ENCODE measurements around the gene WSCD2.

Gene WSCD2

DNA sequence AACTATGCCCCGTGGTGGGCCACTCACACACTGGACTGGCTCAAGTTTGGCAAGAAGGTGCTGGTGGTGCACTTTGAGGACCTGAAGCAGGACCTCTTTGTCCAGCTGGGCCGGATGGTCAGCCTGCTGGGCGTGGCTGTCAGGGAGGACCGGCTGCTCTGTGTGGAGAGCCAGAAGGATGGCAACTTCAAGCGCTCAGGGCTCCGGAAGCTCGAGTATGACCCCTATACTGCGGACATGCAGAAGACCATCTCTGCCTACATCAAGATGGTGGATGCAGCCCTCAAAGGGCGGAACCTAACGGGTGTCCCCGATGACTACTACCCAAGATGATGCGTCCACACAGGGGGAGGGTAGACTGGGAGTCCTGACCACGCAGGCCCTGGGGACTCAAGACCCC, 118.9 kb downstream of the WSCD2 start:
- no peak for TF ChIP-seq CTCF (IDR thresholded peaks at IDR 0.05)
- Histone ChIP-seq H3K27ac (no peak overlapping the region), H3K27me3 (peaks cover 4% of the 10 kb centered on the region), H3K9me3 (no peaks in the 10 kb centered on the region), H3K4me3 (ENCODE audit: low read depth in 1 of 2, low read length in 1 of 2) (no peak overlapping the region), H3K4me1 (ENCODE audit: control insufficient read depth in 1 of 2, insufficient read depth in 1 of 2, low read depth in 1 of 2, low read length in 1 of 2) (no peaks in the 10 kb centered on the region), H3K36me3 (no peaks in the 10 kb centered on the region)

DNA sequence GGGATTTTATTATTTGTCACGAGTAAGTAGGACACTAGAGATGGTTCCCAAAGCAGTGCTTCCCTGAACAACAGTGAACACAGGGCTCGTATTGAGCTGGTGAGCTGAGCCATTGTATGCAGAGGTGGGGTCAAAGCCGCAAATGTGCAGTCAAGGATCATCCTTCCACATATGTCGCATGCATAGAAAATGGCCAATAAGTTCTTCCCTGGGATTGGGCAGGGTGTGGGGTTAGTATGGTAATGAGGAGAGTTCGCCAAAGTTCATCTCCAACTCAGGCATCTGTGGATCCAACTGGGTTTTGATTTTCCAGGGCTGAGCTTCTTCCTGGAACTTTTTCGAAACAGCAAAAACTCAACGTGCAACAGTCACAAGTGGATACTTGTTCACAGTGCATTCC, 123.4 kb downstream of the WSCD2 start:
- TF ChIP-seq CTCF (IDR thresholded peaks at IDR 0.05), result no peak
- H3K4me1 ChIP-seq (ENCODE audit: control insufficient read depth in 1 of 2, insufficient read depth in 1 of 2, low read depth in 1 of 2, low read length in 1 of 2), result no peaks in the 10 kb centered on the region
- H3K4me3 ChIP-seq (ENCODE audit: low read depth in 1 of 2, low read length in 1 of 2), result no peak overlapping the region
- no peak overlapping the region for H3K27ac ChIP-seq
- no peaks in the 10 kb centered on the region for H3K9me3 ChIP-seq
- H3K27me3 ChIP-seq, result peaks cover 4% of the 10 kb centered on the region
- no peaks in the 10 kb centered on the region for H3K36me3 ChIP-seq

- H3K4me3 ChIP-seq (ENCODE audit: low read depth in 1 of 2, low read length in 1 of 2), result no peak overlapping the region
- TF ChIP-seq CTCF (IDR thresholded peaks at IDR 0.05), result no peak
- H3K27me3 ChIP-seq, result peaks cover 4% of the 10 kb centered on the region
- H3K36me3 ChIP-seq, result no peaks in the 10 kb centered on the region
- H3K4me1 ChIP-seq (ENCODE audit: control insufficient read depth in 1 of 2, insufficient read depth in 1 of 2, low read depth in 1 of 2, low read length in 1 of 2), result no peaks in the 10 kb centered on the region
- H3K27ac ChIP-seq, result no peak overlapping the region
- no peaks in the 10 kb centered on the region for H3K9me3 ChIP-seq
These were observed 124.5 kb downstream of the WSCD2 start for GRCh38 chr12:108253540-108253939.

DNA sequence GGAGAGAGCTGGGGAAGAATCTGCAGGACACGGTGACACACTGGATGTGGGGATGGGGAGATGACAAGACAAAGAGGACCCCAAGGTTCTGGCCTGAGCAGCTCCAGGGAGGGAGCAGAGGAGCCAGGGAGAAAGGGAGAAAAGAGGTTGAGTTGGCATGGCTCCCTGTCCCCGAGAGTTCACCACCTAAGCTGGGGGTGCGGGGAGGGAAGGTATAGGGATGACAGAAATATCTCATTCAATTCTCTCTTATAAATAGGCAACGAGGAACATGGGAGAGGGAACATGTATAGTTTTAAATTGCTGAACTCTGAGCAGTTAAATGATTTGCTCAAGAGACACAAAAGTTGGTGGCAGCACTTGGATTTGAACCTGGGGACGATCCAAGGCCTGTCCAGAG, 124.9 kb downstream of the WSCD2 start:
- H3K27me3 ChIP-seq, result peaks cover 4% of the 10 kb centered on the region
- H3K4me3 ChIP-seq (ENCODE audit: low read depth in 1 of 2, low read length in 1 of 2), result no peak overlapping the region
- H3K4me1 ChIP-seq (ENCODE audit: control insufficient read depth in 1 of 2, insufficient read depth in 1 of 2, low read depth in 1 of 2, low read length in 1 of 2), result no peaks in the 10 kb centered on the region
- H3K36me3 ChIP-seq, result no peaks in the 10 kb centered on the region
- H3K27ac ChIP-seq, result no peak overlapping the region
- no peaks in the 10 kb centered on the region for H3K9me3 ChIP-seq
- TF ChIP-seq CTCF (IDR thresholded peaks at IDR 0.05), result no peak

DNA sequence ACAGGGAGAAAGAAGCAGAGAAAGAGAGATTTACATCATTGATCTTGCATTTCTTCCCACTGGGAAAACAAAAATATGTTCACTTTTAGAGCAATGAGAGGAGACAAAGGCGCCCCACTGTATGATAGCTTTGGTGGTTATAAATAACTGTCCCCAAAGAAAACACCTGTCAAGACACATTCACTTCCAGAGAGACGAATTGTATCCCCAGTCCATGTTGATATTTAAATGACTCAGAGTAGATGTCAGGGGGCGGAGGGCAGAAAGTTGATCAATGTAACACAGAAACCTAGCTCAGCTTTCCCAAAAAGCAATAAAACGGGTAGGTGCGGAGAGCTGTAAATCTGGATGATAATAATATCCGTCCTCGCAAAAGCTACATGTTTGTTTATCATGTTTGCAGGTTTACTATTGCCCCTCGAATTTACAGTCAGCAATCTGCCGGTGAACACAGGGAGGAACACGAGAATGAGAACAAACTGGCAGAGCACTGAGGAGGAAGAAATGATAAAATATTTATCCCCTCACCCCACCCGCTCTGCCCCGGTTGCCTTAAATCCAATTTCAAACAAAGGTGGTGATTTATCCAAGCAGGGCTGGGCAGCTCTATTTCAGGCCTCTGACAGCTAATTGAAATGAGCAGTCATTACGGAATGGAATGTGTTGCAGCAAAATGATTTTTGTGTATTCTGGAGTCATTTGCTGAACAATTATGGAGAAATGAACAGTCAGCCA, 125.6 kb downstream of the WSCD2 start:
- TF ChIP-seq CTCF (IDR thresholded peaks at IDR 0.05), result no peak
- no peaks in the 10 kb centered on the region for H3K9me3 ChIP-seq
- H3K27ac ChIP-seq, result no peak overlapping the region
- H3K27me3 ChIP-seq, result peaks cover 4% of the 10 kb centered on the region
- H3K4me3 ChIP-seq (ENCODE audit: low read depth in 1 of 2, low read length in 1 of 2), result no peak overlapping the region
- no peaks in the 10 kb centered on the region for H3K36me3 ChIP-seq
- H3K4me1 ChIP-seq (ENCODE audit: control insufficient read depth in 1 of 2, insufficient read depth in 1 of 2, low read depth in 1 of 2, low read length in 1 of 2), result no peaks in the 10 kb centered on the region
